Skeletal muscle tissue (tissue), 4 donors: Measurements from ENCODE around the gene ITFG1. TPM values are rescaled to one million over a fixed set of nuclear protein-coding genes. Genes with fewer than 3 reads are reported as not detected.
"Not testable (repeated sequence)": the region's sequence is repeated elsewhere in the genome, so short reads cannot be mapped to it uniquely, and the experiment has no call there.

ENCODE experiments used
- H3K27ac ChIP-seq: one replicate; pipeline ENCODE4 v1.7.0; 2013; ENCODE audit warnings: mild to moderate bottlenecking, low read depth, low read length, inconsistent platforms
- H3K27me3 ChIP-seq, 3 donors: one replicate each; pipeline ENCODE4 v1.7.0; 2013; ENCODE audit warnings: low read length in 3 of 3; ENCODE audit not compliant: control insufficient read depth in 3 of 3, insufficient read depth in 3 of 3
- H3K36me3 ChIP-seq, 3 donors: one replicate each; pipeline ENCODE4 v1.7.0; 2013; ENCODE audit warnings: low read length in 3 of 3; ENCODE audit not compliant: control insufficient read depth in 3 of 3, insufficient read depth in 3 of 3
- H3K4me1 ChIP-seq, 3 donors: one replicate each; pipeline ENCODE4 v1.7.0; 2013; ENCODE audit warnings: low read length in 3 of 3, mild to moderate bottlenecking in 3 of 3; ENCODE audit not compliant: control insufficient read depth in 3 of 3, insufficient read depth in 3 of 3
- H3K4me3 ChIP-seq, 3 donors: one replicate each; pipeline ENCODE4 v1.7.0; 2013; ENCODE audit warnings: low read length in 3 of 3
- H3K9ac ChIP-seq, 3 donors: one replicate each; pipeline ENCODE4 v1.7.0; 2013; ENCODE audit warnings: low read length in 3 of 3, mild to moderate bottlenecking in 3 of 3, moderate library complexity in 2 of 3, low read depth in 1 of 3
- H3K9me3 ChIP-seq, 3 donors: one replicate each; pipeline ENCODE4 v1.7.0; 2013; ENCODE audit warnings: low read length in 3 of 3; ENCODE audit not compliant: control insufficient read depth in 3 of 3
- total RNA-seq: library from RNA; depleted of rRNA; stranded (reverse); fragments of >200 nt; gene quantifications from one replicate; pipeline ENCODE4 v1.2.3, GENCODE V29; 2014
- donor health status: Osteomylitis.

ITFG1 gene
- total RNA-seq, 1 donor from 2014 or later, result 89.2 TPM

DNA sequence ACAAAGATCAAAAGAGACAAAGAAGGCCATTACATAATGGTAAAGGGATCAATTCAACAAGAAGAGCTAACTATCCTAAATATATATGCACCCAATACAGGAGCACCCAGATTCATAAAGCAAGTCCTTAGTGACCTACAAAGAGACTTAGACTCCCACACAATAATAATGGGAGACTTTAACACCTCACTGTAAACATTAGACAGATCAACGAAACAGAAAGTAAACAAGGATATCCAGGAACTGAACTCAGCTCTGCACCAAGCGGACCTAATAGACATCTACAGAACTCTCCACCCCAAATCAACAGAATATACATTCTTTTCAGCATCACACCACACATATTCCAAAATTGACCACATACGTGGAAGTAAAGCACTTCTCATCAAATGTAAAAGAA, 20.8 kb downstream of the ITFG1 start:
- not testable (repeated sequence) for H3K4me3 ChIP-seq, H3K36me3 ChIP-seq, H3K27me3 ChIP-seq, H3K9ac ChIP-seq, H3K9me3 ChIP-seq, H3K4me1 ChIP-seq, H3K27ac ChIP-seq

DNA sequence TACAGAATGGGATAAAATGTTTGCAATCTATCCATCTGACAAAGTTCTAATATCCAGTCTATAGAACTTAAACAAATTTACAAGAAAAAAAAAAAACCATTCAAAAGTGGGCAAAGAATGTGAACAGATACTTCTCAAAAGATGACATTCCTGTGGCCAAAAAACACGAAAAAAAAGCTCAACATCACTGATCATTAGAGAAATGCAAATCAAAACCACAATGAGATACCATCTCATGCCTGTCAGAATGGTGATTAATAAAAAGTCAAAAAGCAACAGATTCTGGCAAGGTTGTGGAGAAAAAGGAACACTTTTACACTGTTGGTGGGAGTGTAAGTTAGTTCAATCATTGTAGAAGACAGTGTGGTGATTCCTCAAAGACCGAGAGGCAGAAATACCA, 26.6 kb downstream of the ITFG1 start:
- H3K9me3 ChIP-seq, H3K4me1 ChIP-seq, H3K27ac ChIP-seq, H3K27me3 ChIP-seq, H3K36me3 ChIP-seq, H3K9ac ChIP-seq, H3K4me3 ChIP-seq: not testable (repeated sequence)

DNA sequence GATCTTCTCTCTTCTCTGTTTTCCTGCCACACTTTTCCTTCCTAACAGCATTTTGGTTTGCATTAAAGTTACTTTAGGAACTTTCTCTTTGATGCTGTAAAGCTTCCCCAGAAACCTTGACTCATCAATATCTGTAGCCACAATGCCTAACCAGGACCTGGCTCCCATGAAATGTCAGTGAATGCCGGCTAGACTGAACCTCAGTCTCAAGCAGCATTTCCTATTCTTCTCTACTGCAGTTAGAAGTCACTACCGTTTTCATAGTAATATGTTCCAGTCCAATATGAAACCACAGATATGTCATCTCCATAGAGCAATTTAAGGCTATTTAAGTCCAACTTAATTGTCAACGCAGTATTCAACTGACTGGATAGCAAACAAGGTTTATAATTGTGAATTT, 28.9 kb downstream of the ITFG1 start:
- Histone ChIP-seq H3K27ac (no peak overlapping the region), H3K4me3 (no peak overlapping the region), H3K9me3 (no peaks in the 10 kb centered on the region), H3K9ac (no peak overlapping the region), H3K36me3 (peaks cover 0 to 9% (median 8%) of the 10 kb centered on the region in 3 donors), H3K4me1 (no peaks in the 10 kb centered on the region), H3K27me3 (no peaks in the 10 kb centered on the region)

DNA sequence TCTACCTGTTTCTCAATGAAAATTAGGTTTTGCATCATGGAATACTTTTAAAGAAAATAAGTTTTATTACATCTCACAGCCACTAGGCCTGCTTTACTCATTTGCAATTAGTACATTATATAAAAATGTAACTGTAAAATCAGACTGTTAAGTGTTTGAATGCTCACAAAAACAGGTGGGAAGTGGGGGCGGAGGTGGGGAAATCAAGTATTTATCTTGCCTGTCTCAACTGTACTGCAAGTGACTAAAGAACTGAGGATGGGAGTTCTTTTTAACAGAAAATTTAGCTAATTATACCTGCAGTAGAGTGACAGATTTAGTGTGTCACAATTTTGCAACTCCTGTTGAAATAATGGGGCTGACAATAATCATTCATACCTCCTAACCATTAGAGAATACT, 34.1 kb downstream of the ITFG1 start:
- Histone ChIP-seq H3K36me3 (peaks cover 10 to 26% (median 16%) of the 10 kb centered on the region in 3 donors), H3K4me1 (no peaks in the 10 kb centered on the region), H3K4me3 (no peak overlapping the region), H3K9ac (no peak overlapping the region), H3K27me3 (no peaks in the 10 kb centered on the region), H3K27ac (no peak overlapping the region), H3K9me3 (no peaks in the 10 kb centered on the region)

DNA sequence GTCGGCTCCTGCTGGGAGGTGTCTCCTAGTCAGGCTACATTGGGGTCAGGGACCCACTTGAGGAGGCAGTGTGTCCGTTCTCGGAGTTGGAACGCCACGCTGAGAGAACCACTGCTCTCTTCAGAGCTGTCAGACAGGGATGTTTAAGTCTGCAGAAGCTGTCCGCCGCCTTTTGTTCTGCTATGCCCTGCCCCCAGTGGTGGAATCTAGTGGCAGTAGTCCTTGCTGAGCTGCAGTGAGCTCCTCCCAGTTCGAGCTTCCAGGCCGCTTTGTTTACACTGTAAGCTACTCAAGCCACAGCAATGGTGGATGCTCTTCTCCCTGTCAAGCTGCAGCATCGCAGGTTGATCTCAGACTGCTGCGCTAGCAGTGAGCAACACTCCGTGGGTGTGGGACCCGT, 36.0 kb downstream of the ITFG1 start:
- Histone ChIP-seq H3K9me3 (no peaks in the 10 kb centered on the region), H3K9ac (no peak overlapping the region), H3K36me3 (peaks cover 10 to 26% (median 16%) of the 10 kb centered on the region in 3 donors), H3K4me1 (no peaks in the 10 kb centered on the region), H3K27me3 (no peaks in the 10 kb centered on the region), H3K4me3 (no peak overlapping the region), H3K27ac (no peak overlapping the region)

DNA sequence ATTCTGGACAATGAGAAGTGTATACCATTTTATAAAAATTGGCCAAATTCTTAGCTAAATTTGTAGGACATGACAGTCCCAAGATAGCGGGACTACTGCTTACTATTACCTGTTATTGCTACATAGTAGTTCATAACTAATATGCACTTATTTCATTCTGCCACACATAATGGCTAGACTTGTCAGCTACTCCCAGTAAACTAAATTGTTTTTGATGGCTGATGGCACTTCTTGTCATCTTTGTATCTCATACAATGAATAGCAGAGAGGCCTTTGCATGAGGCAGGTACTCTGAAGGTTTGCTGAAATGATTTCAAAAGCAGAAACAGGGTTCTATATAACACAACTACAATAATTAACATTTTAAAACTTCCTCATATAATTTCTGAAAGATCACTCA, 44.0 kb downstream of the ITFG1 start:
- H3K27ac ChIP-seq, result no peak overlapping the region
- H3K27me3 ChIP-seq, result no peaks in the 10 kb centered on the region
- peaks cover 0 to 4% (median 0%) of the 10 kb centered on the region in 3 donors for H3K4me1 ChIP-seq
- H3K36me3 ChIP-seq, result no peaks in the 10 kb centered on the region
- H3K9me3 ChIP-seq, result no peaks in the 10 kb centered on the region
- H3K9ac ChIP-seq, result no peak overlapping the region
- no peak overlapping the region for H3K4me3 ChIP-seq

DNA sequence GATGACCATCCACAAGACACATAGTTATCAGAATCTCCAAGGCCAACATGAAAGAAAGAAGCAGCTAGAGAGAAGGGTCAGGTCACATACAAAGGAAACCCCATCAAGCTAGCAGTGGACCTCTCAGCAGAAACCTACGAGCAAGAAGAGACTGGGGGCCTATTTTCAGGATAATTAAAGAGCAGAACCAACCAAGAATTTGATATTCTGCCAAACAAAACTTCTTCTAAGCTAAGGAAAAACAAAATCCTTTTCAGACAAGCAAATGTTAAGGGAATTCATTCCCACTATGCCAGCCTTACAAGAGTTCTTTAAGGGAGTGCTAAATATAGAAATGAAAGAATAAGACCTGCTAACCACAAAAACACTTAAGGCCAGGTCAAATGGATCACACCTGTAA, 47.8 kb downstream of the ITFG1 start:
- Histone ChIP-seq H3K9ac (no peak overlapping the region), H3K4me3 (no peak overlapping the region), H3K9me3 (no peaks in the 10 kb centered on the region), H3K27ac (no peak overlapping the region), H3K27me3 (no peaks in the 10 kb centered on the region), H3K36me3 (no peaks in the 10 kb centered on the region), H3K4me1 (peaks cover 0 to 4% (median 0%) of the 10 kb centered on the region in 3 donors)

DNA sequence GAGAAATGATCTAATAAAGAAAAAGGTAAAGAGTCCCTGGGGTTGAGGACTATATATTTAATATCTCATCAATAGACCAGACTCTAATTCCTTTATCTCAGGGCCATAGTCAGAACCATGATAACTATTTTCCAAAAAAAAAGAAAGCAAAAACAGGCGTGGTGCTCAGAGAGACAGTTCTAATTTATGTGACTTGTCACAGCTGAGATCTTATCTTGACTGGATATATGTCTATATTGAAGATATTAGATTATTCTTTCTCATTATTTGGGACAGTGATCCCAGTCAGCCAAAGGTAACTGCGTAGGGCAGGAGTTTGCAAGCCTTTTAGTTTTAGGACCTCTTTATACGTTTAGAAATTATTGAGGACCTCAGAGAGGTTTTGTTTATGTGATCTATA, 52.4 kb downstream of the ITFG1 start:
- Histone ChIP-seq H3K27me3 (no peaks in the 10 kb centered on the region), H3K9me3 (no peaks in the 10 kb centered on the region), H3K4me1 (peaks cover 0 to 2% (median 0%) of the 10 kb centered on the region in 3 donors), H3K27ac (no peak overlapping the region), H3K9ac (no peak overlapping the region), H3K4me3 (no peak overlapping the region), H3K36me3 (no peaks in the 10 kb centered on the region)

DNA sequence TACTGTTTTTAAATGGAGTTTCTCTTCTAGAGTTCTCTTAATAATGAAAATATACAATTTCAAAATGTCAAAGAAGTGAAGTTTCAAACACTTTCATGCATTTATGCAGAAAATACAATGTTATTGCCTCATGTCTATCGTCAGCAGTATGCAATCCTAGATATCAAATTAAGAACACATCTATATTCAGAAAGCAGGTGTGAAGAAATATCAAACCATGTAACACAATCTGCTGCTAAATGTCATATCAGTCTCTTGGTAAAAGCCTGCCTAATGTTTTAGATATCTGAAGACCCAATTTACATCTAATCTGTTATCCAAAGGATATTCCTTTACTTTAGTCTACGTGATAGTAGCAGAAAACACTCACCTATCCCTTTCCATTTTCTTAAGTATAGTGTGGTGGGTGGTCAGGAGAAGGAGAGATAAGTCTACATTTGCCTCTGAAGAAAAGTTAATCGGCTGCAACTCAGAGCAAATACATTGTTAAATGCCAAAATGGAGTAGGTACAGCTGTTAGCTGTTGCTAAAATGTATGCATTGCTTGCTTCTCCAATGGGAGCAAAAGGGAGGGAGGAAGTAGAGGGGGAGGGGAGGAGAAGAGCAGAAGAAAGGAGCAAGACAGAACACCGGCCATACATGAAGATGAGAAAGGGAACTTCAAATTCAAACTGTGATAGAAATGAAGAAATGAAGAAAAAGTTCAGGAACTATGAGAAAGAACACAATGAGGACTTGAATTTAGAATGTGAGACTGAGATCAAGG, 64.9 kb downstream of the ITFG1 start:
- Histone ChIP-seq H3K27me3 (no peaks in the 10 kb centered on the region), H3K36me3 (no peaks in the 10 kb centered on the region), H3K27ac (peak overlapping the region; percentile 79), H3K9ac (peak overlapping the region; percentile 64 to 71 (median 68)), H3K4me1 (peaks cover 2 to 18% (median 10%) of the 10 kb centered on the region in 3 donors), H3K9me3 (no peaks in the 10 kb centered on the region), H3K4me3 (peak overlapping the region; percentile 8 to 60 (median 59))

DNA sequence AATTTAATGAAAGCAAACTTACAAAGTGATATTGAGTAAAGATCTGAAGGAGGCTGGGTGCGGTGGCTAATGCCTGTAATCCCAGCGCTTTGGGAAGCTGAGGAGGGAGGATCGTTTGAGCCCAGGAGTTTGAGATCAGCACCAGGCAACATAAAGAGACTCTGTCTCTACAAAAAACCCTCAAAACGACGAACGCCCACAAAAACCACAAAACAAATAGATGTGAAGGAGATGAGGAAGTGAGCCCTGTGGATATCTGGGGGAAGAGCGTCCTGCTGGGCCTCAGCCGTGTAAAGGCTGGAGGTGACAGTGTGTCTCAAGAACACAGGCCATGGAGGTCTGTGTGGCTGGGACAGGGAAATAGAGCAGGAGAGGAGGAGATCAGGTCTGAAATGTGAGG, 68.8 kb downstream of the ITFG1 start:
- Histone ChIP-seq H3K4me3 (no peak overlapping the region), H3K9ac (no peak overlapping the region), H3K27ac (no peak overlapping the region), H3K36me3 (no peaks in the 10 kb centered on the region), H3K4me1 (peaks cover 5 to 15% (median 8%) of the 10 kb centered on the region in 3 donors), H3K9me3 (no peaks in the 10 kb centered on the region), H3K27me3 (no peaks in the 10 kb centered on the region)
